ENCODE data around the gene ZBTB1.

- no peak for TF ChIP-seq CTCF (IDR thresholded peaks at IDR 0.05)
- TF ChIP-seq EP300 (IDR thresholded peaks at IDR 0.05), result no peak
- TF ChIP-seq POLR2A (IDR thresholded peaks at IDR 0.05), result no peak
These were observed 3.7 kb downstream of the ZBTB1 start for GRCh38 chr14:64508215-64508776.

All from upper lobe of left lung (tissue), 4 donors.